ENCODE results near the gene GYS1.

GYS1 gene

DNA sequence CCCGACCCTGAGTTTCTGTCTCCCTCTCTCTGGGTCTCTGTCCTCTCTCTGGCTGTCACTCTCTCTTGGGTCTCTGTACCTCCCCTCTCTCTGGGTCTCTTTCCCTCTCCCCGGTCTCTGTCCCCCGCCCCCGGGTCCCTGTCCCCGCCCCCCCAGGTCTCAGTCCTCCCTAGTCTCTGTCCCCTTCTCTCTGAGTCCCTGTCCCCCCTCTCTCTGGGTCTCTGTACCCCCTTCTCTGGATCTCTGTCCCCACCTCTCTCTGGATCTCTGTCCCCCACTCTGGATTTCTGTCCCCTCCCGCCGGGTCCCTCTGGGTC lies 30.3 kb downstream of the GYS1 start:
- no peak for DNase-seq

DNA sequence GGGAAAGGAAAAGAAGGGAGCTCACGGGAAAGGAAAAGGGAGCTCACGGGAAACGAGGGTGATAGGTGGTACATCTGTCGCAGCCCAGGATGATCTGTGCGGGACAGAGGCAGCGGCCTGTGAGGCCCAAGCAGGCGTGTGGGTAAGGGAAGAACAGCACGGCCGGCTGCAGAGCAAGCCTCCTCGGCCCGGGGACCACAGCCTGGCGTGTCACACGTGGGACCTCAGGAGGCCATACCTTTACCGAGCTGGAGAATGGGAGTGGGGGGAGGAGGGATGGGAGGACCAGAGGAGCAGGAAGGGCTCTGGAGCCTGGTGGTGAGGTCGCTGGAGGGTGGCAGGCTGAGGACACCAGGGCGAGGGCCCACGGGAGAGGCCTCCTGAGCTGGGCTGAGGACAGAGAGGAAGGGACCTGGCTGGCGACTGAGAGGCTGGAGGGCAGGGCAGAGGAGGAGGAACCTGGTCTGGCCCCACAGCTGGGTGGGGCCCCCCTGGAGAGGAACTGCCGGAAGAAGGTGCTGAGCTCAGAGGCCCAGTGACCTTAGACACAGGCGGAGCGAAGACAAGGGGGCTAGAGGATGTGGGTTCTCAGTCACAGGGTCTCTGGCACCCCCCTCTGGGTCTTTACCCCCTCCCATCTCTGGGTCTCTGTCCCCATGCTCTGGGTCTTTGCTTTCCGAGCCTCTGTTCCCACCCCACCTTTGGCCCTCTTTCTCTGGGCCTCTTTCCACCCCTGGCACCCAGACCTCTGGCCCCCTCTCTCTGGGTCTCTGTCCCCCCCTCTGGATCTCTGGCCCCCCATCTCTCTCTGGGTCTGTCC lies 30.9 kb downstream of the GYS1 start:
- no peak for DNase-seq

DNA sequence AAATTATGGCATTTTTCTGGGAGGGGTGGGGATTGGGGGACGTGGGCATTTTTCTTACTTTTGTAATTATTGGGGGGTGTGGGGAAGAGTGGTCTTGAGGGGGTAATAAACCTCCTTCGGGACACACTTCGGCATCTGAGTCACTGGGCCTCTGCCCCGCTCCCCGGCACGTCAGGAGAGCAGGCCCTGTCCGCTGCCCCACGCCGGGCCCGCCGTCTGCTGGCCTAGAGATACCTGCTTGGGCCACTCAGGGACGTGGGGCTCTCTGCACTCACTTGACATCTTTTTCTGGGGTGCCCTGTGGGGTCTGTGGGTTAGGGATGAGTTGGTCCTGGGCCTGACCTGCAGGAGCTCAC lies 31.5 kb downstream of the GYS1 start:
- no peak for DNase-seq

DNA sequence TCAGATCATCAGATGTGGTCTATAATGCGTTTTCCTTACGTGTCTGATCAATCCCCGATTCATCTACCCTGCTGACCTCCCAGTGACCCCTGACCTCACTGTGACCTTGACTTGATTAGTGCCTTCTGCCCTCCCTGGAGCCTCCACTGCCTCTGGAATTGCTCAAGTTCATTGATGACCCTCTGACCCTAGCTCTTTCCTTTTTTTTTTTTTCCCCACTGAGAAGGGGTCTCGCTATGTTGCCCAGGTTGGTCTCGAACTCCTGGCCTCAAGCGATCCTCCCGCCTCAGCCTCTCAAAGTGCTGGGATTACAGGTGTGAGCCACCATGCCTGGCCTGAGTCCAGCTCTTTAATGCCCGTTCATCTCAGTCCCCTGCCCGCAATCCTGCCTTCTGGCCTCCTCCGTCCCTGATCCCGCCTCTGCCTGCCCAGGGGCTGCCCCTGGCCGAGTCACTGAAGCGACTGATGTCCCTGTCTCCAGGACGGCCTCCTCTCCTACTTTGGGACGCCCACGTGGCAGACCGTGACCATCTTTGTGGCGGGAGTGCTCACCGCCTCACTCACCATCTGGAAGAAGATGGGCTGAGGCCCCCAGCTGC lies 32.0 kb downstream of the GYS1 start:
- no peak for DNase-seq

DNA sequence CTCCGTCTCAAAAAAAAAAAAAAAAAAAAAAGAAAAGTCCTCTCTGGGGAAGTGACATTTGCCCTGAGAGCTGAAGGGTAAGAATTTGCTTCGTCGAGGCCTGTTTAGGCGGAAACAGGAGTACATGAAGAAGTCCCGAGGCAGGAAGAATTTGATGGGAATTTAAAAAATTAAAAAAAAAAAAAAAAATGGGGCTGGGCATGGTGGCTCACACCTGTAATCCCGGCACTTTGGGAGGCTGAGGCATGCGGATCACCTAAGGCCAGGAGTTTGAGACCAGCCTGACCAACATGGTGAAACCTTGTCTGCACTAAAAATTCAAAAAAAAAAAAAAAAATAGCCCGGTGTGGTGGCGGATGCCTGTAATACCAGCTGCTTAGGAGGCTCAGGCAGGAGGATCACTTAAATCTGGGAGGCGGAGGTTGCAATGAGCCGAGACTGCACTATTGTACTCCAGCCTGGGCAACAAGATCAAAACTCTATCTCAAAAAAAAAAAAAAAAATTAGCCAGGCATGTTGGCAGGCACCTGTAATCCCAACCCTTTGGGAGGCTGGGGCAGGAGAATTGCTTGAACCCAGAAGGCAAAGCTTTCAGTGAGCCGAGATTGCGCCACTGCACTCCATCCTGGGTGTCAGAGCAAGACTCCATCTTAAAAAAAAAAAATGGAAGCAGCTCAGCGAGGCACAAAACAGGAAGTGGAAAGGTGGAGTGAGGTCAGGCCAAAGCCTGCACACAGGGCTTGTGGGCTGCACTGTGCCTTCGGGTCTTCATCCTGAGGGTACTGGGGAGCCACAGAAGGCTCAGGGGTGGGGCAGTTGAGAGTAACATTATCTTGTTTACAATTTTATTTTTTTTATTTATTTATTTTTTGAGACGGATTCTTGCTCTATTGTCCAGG lies 33.5 kb downstream of the GYS1 start:
- no peak for DNase-seq

DNA sequence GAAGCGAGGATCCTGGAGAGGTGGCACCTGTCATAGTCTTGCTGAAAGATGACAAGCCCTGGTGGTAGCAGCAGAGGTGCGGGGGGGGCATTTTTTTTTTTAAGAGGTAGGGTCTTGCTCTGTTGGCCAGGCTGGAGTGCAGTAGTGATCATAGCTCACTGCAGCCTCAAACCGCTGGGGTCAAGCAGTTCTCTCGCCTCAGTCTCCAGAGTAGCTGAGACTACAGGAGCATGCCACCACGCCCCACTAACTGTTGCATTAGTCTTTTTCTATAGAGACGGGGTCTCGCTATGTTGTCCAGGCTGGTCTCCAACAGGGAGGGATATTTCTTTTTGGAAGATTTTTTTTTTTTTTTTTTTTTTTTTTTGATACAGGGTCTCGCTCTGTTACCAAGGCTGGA lies 35.1 kb downstream of the GYS1 start:
- DNase-seq, result no peak

DNA sequence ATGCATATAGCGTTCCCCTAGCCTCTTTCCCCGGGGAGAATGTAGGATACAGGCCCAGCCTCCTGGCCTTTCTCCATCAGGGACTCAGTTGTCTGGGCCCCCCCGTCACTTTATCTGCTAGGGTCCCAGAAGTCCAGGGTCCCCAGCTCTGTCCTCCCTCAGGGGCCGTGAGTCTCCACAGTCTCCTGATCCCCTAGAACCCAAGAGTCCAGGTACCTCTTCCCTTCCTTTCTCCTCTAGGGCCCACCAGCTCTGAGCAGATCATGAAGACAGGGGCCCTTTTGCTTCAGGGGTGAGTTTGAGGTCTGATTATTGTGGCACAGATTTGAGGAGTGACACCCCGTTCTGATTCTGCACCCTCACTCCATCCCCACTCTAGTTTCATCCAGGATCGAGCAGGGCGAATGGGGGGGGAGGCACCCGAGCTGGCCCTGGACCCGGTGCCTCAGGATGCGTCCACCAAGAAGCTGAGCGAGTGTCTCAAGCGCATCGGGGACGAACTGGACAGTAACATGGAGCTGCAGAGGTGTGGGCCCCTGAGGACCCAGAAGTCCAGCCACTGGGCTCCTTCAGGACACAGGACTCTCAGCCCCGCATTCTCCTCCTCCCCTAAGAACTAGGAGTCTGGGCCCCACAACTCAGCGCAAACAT lies 37.7 kb downstream of the GYS1 start:
- no peak for DNase-seq

DNA sequence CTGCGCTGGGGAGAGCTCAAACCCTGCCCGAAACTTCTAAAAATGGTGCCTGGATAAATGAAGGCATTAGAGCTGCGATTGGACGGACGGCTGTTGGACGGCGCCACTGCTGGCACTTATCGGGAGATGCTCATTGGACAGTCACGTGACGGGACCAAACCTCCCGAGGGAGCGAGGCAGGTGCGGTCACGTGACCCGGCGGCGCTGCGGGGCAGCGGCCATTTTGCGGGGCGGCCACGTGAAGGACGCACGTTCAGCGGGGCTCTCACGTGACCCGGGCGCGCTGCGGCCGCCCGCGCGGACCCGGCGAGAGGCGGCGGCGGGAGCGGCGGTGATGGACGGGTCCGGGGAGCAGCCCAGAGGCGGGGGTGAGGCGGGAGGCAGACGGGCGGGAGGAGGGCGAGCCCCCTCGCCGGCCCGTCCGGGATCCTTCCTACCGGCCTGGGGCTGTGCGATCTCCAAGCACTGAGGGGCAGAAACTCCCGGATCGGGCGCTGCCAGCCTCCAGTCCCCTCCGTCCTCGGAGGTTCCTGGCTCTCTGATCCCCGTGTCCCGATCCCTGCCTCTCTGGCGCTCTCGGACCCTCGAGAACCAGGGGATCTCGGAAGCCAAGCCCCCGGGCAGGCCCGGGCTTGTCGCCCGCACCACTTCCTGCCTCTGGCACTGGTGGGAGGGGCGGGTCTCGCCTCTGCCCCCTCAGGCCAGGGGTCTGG lies 38.4 kb downstream of the GYS1 start, which contains the start of gene BAX:
Gene BAX (plus strand): TSS at position 281 of the 713 bp plus-strand sequence. CDS start 54 bp downstream, at position 335.
- peak; percentile 97 for DNase-seq

DNA sequence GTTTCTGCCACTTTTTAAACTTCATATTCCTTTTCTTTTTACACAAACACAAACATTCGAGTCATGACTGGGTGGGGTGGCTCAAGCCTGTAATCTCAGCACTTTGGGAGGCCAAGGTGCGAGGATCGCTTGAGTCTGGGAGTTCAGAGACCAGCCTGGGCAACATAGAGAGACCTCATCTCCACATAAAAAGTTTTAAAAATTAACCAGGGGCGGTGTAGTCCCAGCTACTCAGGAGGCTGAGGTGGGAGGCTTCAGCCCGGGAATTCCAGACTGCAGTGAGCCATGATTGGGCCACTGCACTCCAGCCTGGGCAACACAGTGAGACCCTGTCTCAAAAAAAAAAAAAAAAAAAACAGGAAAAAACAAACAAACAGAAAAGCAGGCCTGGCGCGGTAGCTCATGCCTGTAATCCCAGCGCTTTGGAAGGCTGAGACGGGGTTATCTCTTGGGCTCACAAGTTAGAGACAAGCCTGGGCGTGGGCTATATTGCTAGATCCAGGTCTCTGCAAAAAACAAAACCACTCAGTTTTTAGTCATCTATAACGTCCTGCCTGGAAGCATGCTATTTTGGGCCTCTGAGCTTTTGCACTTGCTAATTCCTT lies 39.0 kb downstream of the GYS1 start:
- no peak for DNase-seq

DNA sequence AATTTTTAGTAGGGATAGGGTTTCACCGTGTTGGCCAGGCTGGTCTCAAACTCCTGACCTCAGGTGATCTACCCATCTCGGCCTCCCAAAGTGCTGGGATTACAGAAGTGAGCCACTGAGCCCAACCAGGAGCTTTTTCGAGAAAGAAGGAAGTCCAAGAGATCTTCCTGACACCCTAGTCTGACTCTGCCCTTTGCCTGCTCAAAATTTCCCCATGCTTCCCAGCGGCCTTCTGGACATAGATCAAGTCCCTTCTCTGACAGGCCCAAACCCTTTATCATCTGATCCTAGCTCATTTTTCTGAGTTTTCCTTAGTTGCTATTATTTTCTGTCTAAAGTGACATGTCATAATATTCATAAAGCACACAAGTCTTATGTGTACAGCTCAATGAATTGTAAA lies 40.0 kb downstream of the GYS1 start:
- no peak for DNase-seq

DNA sequence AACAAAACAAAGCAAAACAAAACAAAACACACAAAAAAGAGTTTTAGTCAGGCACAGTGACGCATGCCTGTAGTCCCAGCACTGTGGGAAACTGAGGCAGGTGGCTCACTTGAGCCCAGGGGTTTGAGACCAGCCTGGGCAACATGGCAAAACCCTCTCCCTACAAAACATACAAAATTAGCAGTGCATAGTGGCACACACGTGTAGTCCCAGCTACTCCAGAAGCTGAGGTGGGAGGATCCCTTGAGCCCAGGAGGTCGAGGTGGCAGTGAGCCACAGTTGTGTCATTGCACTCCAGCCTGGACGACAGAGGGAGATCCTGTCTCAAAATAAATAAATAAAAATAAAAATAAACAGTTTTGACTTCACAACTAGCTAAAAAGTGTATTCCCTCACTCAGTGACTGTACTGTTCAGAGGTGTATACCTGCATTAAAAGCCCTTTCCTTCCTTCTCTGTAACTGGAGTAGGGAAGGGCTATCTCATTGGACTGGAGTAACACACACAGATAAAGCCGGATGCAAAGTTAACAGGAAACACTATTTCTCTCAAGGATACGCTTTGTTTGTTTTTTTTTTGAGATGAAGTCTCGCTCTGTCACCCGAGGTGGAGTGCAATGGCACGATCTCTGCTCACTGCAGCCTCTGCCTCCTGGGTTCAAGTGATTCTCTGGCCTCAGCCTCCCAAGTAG lies 42.1 kb downstream of the GYS1 start:
- no peak for DNase-seq

DNA sequence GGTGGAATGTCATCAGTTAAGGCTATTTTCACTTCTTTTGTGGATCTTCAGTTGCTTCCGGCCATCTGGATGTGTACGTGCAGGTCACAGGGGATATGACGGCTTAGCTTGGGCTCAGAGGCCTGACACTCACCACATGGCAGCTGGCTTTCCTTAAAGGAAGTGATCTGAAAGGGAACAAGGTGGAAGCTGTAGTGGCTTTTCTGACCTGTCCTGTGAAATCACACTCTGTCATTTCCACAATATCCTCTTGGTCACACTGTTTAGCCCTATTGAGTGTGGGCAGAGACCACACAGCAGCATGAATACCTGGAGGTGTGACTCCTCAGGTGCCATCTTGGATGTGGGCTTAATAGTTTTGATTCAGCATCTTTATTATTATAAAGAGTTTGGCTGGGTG lies 43.0 kb downstream of the GYS1 start:
- DNase-seq, result no peak

DNA sequence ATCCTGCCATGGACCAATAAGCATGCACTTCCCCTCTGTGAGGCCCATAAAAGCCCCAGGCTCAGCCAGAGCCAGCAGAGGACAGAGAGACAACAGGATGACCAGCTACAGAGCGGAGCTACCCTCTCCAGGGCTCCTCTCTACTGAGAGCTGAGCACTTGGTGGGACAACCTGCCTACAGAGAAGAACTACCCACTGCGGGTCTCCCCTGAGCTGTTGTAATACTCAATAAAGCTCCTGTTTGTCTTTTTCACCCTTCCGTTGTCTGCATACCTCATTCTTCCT lies 45.9 kb downstream of the GYS1 start:
- DNase-seq, result no peak

DNA sequence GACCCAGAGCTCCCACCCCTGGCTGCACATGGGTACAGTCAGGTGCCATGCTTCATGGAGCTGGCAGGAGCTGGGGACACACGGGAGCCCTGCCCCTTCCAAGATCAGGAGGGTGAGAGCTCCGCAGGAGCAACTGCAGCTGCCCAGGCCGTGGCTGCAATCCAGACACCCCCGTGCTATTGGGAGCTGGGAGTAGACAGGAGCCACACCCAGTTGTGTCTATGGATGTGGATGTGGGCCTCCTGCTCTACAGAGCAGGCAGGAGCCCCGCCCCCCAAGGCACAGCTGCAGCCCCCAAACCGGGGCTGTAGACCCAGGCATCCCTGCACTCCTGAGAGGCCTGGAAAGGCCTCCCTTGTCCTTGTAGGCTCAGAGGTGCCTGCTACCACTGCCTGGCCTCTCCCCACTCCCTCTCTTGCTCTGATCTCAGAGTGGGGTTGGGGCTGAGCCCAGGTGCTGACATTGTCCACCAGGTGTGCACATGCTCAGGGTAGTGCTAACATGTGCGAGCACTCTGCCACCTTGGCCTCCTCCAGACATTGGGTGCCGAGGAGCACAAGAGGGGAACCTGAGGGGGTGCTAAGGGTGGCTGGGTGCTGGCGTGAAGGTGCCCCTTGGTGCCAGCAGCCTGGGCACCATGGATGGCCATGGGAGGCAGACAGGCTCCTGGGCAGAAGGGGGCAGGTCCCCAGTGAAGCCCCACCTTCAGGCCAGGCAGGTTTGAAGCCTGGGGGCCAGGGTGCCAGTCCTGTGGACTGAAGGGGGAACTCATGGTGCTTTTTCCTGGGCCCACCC lies 46.4 kb downstream of the GYS1 start:
- no peak for DNase-seq

DNA sequence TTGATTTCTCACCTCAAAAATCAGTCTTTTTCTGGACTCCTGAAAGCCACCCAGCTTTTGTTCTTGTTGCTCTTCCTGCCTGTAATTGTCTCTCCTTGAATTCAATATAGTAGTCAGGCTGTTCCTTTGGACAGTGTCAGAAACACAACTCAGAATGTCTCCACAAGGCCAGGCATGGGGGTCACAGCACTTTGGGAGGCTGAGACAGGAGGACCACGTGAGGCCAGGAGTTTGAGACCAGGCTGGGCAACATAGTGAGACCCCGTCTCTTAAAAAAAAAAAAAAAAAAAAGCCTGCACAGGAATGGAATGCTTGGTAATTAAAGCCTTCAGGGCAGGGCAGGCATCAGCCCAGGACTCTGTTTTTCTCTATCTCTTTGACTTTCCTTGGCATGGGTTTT lies 47.3 kb downstream of the GYS1 start:
- no peak for DNase-seq

DNA sequence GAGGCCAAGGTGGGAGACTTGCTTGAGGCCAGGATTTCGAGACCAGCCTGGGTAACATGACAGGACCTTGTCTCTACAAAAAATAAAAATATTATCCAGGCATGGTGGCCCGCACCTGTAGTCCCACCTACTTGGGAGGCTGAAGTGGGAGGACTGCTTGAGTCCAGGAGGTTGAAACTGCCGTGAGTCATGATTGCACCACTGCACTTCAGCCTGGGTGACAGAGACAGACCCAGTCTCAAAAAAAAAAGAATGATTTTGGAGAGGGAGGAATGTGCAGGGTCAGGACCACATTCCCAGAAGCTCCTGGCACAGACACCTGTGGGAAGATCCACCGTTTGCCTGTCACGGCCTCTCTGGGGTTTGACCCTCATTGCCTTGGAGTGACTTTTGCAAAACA lies 47.7 kb downstream of the GYS1 start:
- no peak for DNase-seq

DNA sequence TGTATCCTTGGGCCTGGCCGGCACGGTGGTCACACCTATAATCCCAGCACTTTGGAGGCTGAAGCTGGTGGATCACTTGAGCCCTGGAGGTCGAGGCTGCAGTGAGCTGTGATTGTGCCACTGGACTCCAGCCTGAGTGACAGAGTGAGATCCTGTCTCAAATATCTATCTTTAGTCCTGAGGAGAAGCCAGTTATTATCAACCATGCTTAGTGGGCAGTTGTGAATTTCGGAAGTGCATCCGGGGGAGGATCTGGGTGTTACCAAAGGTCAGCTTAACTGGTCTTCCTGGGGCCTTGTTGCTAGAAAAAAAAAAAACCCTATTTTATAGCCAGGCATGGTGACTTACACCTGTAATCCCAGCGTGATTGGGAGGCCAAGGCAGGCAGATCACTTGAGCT lies 50.0 kb downstream of the GYS1 start:
- DNase-seq, result no peak

DNA sequence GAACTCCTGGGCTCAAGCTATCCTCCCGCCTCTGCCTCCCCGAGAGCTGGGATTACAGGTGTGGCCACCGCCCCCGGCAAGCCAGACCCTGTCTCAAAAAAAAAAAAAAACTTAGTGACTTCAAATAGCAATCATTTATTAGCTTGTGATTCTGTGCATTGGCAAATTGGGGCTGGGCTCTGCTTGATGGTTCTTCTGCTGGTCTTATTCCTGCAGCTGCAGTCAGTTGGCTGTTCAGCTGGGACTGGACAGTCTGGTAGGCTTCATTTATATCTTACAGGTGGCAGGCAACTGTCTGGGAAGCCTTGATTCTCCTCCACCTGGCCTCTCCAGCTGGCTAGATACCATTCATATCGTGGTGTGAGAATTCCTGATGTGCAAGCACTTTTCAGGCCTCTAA lies 52.2 kb downstream of the GYS1 start:
- DNase-seq, result no peak

DNA sequence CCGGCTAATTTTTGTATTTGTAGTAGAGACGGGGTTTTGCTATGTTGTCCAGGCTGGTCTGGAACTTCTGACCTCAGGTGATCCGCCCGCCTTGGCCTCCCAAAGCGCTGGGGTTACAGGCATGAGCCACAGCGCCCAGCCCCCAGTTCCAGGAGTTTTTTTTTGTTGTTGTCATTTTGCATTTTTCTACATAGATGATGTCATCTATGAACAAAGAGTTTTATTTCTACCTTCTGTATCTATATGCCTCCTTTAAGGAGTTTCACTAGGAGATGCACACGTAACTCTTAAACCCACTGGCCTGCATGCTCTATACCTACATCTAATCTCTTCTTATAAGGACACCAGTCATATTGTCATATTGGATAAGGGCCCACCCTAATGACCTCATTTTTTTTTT lies 54.9 kb downstream of the GYS1 start:
- no peak for DNase-seq

DNA sequence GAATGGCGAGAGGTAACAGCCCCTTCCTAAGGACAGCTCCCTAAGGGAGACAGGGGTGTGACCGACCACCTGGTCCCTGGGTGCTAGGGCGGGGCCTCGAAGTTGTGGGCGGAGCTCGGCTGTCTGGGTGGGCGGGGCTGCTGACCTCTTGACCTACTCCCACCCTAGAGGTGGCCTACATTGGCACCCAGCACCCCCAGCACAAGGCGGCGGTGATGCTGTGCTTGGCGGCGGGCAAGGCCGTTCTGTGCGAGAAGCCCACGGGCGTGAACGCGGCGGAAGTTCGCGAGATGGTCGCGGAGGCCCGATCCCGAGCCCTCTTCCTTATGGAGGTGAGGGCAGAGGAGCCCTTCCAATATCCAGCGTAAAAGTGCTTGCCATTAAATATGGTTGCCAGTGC lies 57.2 kb downstream of the GYS1 start:
- DNase-seq, result no peak

DNA sequence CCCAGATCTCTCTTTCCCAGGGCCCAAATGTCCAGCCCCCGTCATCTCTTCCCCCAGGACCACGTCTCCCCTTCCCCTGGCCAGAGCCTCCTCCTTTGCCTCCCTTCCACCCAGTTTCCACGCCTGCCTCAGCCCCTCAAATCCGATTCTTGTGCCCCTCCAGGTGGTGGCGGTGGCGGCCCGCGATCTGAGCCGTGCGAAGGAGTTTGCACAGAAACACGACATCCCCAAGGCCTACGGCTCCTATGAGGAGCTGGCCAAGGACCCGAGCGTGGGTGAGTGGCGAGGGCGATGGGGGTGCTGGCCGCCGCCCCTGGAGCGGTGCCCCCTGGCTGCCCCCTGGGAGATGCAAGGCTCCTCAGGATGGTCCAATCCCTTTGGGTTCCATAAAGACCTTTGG lies 58.3 kb downstream of the GYS1 start:
- DNase-seq, result no peak
